Hippocampal formation (tissue), 2 donors: ENCODE data around the gene FTCD.
"Not testable (repeated sequence)": the region's sequence is repeated elsewhere in the genome, so short reads cannot be mapped to it uniquely, and the experiment has no call there.

ENCODE experiments used
- DNase-seq, 2 donors: peaks; one replicate each; lab custom pipeline; 2025; lab: John Stamatoyannopoulos, UW

The FTCD gene

GRCh38 chr21:46140352-46141003 is 14.9 kb downstream of the FTCD start:
- not testable (repeated sequence) for DNase-seq

GRCh38 chr21:46139686-46140085 is 15.7 kb downstream of the FTCD start:
- DNase-seq, result no peak

- no peak for DNase-seq
These were observed 16.9 kb downstream of the FTCD start for GRCh38 chr21:46138383-46138970.

GRCh38 chr21:46137908-46138307 is 17.5 kb downstream of the FTCD start:
- DNase-seq, result no peak

- no peak for DNase-seq
These were observed 18.5 kb downstream of the FTCD start for GRCh38 chr21:46136739-46137349.

GRCh38 chr21:46135782-46136395 is 19.5 kb downstream of the FTCD start:
- DNase-seq, result no peak

- no peak for DNase-seq
These were observed 23.3 kb downstream of the FTCD start for GRCh38 chr21:46131838-46132651.

GRCh38 chr21:46131588-46131837 is 23.9 kb downstream of the FTCD start:
- no peak for DNase-seq

- DNase-seq, result no peak
These were observed 24.4 kb downstream of the FTCD start for GRCh38 chr21:46130831-46131587.

- no peak for DNase-seq
These were observed 25.3 kb downstream of the FTCD start for GRCh38 chr21:46129846-46130651.

GRCh38 chr21:46128933-46129571 is 26.3 kb downstream of the FTCD start:
- DNase-seq, result no peak

- no peak for DNase-seq
These were observed 27.1 kb downstream of the FTCD start for GRCh38 chr21:46128106-46128932.

- DNase-seq, result no peak
These were observed 27.9 kb downstream of the FTCD start for GRCh38 chr21:46127239-46128105.

- no peak for DNase-seq
These were observed 28.8 kb downstream of the FTCD start for GRCh38 chr21:46126309-46127238.

GRCh38 chr21:46125846-46126301 is 29.5 kb downstream of the FTCD start:
- no peak for DNase-seq

GRCh38 chr21:46124926-46125845 is 30.2 kb downstream of the FTCD start:
- DNase-seq, result no peak
